Coronary artery (tissue), 2 donors: Measurements from ENCODE around the gene UPK3A.
A peak's percentile ranks its signal among the peaks of the same experiment; 100 is the strongest.

ENCODE experiments used
- DNase-seq: peaks from one replicate; pipeline ENCODE4 v3.0.0-alpha.2; 2017; ENCODE audit warnings: low spot score
- H3K27ac ChIP-seq, 2 donors: fragments of 200-600 bp; sonication (generic); one replicate each; pipeline ENCODE4 v1.5.1; 2016 to 2019
- H3K4me3 ChIP-seq: fragments of 200-600 bp; sonication (generic); 2 replicates; pipeline ENCODE4 v1.5.1; 2016; ENCODE audit warnings: mild to moderate bottlenecking, moderate library complexity
- CTCF ChIP-seq: fragments of 200-600 bp; sonication (generic); IDR thresholded peaks from one replicate; pipeline ENCODE4 v1.5.1; 2019; ENCODE audit warnings: antibody characterized with exemption

UPK3A gene

DNA sequence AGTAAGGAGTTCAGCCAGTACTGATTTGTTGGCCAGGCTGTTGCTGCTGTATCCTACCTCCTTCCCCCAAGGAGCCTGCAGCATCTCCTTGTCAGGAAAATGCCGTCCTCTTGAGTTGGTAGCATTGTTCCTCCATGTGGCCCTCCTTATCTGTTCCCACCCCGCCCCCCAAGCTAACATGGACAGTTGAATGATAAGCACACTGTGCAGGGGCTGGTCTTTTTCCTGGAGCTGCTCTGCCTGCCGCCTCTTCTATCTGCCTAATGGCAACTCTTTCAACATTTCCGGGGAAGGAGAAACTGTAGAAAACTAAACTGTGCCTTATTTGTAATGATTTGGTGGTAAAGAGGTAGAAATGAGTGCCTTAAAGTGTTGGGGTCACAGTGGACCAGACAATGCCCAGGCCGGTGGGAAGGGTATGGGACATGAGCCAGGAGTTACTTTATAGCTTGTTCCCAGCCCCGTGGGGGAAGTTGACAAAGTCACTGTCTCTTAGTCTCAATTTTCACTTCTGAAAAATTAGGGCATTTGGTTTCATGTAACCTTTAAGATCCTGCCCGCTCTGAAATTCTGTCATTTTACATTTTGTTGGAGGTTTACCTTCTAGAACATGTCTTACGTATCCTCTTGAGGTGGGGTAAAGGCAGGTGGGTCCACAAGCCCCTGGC, 29.4 kb downstream of the UPK3A start:
- peak overlapping the region in 1 of 2 donors; percentile 42 for H3K27ac ChIP-seq
- DNase-seq, result no peak
- no peak for TF ChIP-seq CTCF
- H3K4me3 ChIP-seq, result no peak overlapping the region

DNA sequence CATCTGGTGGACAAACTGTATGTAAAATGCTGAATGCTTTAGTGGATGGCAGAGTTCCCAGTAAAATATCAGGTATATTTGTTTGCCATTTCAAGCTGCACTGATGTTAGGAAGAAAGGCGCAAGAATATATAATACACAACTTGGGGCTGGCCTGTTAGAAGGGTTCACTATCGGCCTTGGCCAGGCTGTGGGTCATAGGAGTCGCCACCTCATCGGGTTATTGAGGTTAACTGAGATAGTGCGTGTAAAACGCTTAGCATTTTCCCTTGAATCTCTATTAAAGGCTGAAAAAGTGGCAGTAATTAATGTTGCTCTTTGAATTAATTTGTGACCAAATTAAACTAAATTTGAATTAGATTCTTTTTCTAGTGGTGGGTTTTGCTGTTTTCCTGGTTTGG, 30.0 kb downstream of the UPK3A start:
- no peak overlapping the region for H3K4me3 ChIP-seq
- peak overlapping the region in 1 of 2 donors; percentile 42 for H3K27ac ChIP-seq
- TF ChIP-seq CTCF, result no peak
- no peak for DNase-seq

DNA sequence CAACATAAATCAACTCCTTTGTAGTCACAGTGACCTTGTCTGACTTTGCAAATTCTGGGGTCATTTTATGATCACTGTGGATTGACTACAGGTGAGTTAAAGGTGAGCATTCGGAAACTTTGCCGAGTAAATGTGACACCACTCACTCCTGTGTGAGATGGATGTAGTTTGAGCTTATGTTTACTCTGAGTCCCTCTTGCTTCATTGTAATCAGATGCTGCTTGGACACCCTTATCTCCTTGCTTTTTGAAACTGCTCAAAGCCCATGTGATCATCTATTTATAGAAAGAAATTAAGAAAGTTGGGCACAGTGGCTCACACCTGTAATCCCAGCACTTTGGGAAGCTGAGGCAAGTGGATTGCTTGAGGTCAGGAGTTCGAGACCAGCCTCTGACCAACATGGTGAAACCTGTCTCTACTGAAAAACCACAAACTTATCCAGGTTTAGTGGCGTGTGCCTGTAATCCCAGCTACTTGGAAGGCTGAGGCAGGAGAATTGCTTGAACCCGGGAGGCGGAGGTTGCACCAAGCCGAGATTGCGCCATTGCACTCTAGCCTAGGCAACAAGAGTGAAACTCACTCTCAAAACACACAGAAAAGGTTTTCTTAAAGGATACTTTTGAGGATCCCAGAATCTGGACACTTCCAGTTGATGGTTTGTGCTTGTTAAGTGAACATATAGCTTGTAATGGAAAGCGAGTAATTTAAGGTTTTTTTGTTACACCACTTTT, 32.2 kb downstream of the UPK3A start:
- H3K4me3 ChIP-seq, result peak overlapping the region; percentile 42
- no peak for TF ChIP-seq CTCF
- peak overlapping the region; percentile 90 to 95 for H3K27ac ChIP-seq
- no peak for DNase-seq

DNA sequence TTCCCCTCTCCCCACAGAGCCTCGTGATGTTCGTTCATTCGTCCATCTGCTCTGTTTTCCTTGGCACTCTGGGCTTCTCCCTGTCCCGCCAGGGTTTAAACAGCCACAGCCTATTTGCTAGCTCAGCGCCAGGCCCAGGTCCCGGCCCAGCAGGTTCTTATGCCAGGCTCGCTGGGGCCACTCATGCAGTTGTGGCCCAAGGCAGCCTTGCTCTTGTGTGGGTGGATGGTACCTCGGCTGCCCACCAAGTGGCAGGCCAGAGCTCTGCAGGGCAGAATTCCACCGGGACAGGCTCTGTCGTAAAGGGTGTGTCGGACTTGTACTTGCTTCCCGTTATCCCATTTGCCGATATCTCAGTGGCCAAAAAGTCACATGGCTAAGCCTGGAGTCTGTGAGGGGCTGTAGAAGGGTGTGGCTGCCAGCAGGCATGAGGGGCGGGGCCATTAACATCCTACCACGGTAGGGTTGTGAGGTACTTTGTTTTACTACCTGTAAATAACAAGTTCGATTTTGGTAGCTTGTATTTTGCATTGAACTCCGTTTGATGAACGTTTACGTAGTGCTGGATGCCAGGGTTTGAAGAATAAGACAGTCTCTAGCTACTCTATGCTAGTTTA, 32.9 kb downstream of the UPK3A start:
- peak overlapping the region; percentile 90 to 95 for H3K27ac ChIP-seq
- DNase-seq, result peak; percentile 93
- H3K4me3 ChIP-seq, result peak overlapping the region; percentile 42

GRCh38 chr22:45318168-45318557, 33.4 kb downstream of the UPK3A start:
- TF ChIP-seq CTCF, result no peak
- DNase-seq, result peak; percentile 92
- Histone ChIP-seq H3K27ac (peak overlapping the region; percentile 90 to 95), H3K4me3 (peak overlapping the region; percentile 42)

More for the DNA sequence above, 32.9 kb downstream of the UPK3A start:
- TF ChIP-seq CTCF, result peak; percentile 40

DNA sequence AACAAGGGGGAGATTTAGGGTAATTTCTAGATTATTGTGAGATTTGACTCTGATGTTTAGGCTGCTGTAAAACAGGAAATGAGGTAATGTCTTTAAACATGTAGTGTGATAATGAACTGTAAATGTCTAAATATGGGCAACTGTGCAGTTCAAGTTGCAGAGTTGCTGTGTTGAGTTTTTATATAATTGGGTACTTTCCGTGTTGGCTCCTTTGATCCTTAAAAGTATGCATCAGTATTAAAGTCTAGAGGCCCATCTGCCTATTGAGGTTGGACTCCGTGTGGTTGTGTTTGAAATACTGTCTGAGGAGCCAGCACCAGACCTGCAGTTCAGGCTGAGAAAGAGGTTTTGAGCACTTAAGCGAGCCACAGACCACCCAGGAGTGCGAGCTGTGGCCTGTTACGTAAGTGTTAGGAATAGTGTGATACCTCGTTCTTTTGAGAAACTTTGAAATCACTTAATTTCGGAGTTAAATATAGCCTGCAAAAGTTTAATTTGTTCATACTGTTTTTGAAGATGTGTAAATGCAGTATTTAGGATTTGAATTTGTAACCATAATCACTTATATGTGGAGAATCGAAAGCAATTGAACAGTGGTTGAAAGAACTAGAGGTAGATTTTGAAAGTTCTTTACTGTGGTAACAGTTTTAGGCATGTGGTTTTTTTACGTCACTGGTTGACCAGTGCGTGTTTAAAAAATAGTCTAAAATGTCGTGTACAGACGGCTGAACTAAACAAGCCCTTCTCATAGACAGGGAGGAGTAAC, 34.0 kb downstream of the UPK3A start:
- DNase-seq, result no peak
- no peak for TF ChIP-seq CTCF
- Histone ChIP-seq H3K4me3 (peak overlapping the region; percentile 42), H3K27ac (peak overlapping the region; percentile 90 to 95)
